ENCODE data around the gene NPTXR.
A peak's percentile ranks its signal among the peaks of the same experiment; 100 is the strongest.

Gene NPTXR

DNA sequence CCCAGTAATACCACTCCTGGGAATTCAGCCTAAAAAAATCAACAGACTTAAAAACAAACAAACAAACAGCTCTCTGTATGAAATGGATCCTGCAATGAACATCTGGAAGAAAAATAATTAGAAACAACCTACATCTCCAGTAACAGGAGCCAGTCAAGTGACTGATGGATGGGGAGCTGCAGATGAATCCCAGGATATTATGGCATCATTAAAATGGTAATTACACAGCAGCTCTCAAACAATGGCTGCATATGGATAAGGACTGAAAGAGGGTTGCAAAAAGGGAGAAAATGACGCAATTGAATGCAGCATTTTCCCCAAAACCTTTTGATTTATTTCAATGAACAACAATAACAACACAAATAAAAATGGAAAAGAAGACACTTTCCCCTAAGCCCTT is 4.1 kb downstream of the NPTXR start:
- no peak for DNase-seq (ENCODE audit: low read depth)
- TF ChIP-seq, protein P1, sequence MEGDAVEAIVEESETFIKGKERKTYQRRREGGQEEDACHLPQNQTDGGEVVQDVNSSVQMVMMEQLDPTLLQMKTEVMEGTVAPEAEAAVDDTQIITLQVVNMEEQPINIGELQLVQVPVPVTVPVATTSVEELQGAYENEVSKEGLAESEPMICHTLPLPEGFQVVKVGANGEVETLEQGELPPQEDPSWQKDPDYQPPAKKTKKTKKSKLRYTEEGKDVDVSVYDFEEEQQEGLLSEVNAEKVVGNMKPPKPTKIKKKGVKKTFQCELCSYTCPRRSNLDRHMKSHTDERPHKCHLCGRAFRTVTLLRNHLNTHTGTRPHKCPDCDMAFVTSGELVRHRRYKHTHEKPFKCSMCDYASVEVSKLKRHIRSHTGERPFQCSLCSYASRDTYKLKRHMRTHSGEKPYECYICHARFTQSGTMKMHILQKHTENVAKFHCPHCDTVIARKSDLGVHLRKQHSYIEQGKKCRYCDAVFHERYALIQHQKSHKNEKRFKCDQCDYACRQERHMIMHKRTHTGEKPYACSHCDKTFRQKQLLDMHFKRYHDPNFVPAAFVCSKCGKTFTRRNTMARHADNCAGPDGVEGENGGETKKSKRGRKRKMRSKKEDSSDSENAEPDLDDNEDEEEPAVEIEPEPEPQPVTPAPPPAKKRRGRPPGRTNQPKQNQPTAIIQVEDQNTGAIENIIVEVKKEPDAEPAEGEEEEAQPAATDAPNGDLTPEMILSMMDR (IDR thresholded peaks at IDR 0.05; ENCODE audit: low read depth, low read length, missing control alignments), result no peak
- H3K4me3 ChIP-seq (ENCODE audit: low read depth, low read length), result no peak overlapping the region
- in situ Hi-C loops (cut with HindIII; ENCODE audit: low sequenced_read_pairs), result no loop called here

DNA sequence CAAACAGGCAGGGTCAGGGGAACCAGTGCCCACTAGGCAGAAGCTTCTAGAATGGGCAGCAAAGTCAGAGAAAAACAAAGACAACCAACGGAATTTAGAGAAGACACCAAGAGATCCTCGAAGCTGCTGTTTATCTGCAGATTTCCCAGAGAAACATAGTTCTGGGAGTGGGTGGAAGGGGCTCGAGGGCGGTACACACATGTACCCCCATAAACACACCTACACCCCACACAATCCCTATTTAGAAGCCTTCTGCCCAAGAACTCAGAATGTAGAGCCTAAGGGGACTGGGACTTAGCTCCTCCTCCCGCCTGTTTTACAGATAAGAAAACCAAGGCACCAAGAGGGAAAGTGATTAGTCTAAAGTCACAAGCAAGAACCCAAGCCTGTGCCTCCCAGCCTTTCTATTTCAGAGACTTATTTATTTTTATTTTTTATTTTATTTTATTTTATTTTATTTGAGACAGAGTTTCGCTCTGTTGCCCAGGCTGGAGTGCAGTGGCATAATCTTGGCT is 6.4 kb downstream of the NPTXR start:
- in situ Hi-C loops (cut with HindIII; ENCODE audit: low sequenced_read_pairs), result no loop called here
- no peak overlapping the region for H3K4me3 ChIP-seq (ENCODE audit: low read depth, low read length)
- TF ChIP-seq, protein P1 (IDR thresholded peaks at IDR 0.05; ENCODE audit: low read depth, low read length, missing control alignments), result no peak
- DNase-seq (ENCODE audit: low read depth), result no peak

DNA sequence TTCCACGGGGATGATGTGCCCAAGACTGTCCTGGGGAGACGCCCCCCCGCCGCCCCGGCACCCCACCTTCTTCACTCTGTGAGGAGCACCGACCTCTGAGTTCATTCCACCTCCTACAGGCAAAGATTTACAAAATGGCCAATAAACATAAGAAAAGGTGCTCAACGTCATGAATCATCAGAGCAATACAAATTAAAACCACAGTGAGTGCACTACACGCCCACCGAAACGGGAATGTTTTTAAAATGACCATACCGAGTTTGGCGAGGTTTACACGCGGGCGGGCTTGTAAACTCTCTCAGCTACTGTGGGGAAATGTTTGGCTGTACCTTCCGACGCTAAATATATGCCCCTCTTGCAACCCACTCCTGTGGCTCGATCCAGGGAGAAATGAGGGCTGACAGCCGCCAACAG is 7.9 kb downstream of the NPTXR start:
- peak; percentile 68 for DNase-seq (ENCODE audit: low read depth)
- in situ Hi-C loops (cut with HindIII; ENCODE audit: low sequenced_read_pairs), result no loop called here
- TF ChIP-seq, protein P1 (IDR thresholded peaks at IDR 0.05; ENCODE audit: low read depth, low read length, missing control alignments), result no peak
- H3K4me3 ChIP-seq (ENCODE audit: low read depth, low read length), result no peak overlapping the region

DNA sequence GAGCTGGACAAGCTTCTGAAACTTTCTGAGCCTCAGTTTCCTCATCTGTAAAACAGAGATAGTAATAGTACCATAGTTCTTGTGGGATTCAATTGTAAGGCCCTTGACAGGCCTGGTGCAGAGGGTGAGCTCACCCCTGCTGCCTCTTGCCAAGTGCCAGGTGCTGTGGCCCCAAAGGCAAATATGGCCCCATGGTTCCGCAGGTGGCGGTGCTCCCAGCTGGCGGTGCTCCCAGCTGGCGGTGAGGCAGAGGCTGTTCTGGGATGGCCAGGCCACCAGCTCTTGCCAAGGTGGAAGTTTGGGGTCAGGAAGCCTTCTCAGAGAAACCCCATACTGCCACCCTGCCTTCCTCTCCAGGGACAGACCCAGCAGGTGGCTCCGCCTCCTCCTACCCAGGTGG is 8.8 kb downstream of the NPTXR start:
- DNase-seq (ENCODE audit: low read depth), result no peak
- TF ChIP-seq, protein P1 (IDR thresholded peaks at IDR 0.05; ENCODE audit: low read depth, low read length, missing control alignments), result no peak
- in situ Hi-C loops (cut with HindIII; ENCODE audit: low sequenced_read_pairs), result no loop called here
- no peak overlapping the region for H3K4me3 ChIP-seq (ENCODE audit: low read depth, low read length)

DNA sequence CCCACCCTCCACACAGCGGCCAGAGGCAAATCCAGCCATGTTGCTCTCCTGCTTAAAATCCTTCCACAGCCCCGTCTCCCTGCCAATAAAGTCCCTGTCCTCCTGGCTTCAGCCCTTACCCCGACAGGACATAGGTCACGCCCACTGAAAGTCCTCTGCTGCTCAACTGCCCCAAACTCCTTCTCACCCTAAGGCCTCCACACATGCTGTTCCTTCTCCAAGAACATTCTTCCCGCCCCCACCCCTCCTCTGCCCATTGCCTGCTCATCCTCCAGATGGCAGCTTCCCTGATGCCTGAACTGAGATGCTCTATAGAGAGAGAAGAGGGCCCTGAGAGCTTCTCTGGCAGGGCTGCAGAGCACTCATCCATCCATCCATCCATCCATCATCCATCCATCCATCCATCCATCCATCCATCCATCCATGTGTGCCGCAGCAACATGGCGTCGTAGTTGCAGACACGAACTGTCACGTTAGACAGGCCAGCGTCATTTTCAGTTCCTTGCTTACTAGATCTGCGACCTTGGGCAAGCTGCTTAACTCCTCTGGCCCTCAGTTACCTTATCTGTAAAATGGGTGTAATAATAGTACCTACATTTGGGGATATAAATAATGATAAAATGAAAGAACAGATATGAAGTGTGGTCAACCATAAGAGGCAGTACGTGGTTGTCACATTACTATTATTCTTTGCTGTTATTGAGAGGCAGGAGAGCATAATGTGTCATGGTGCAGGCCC is 9.4 kb downstream of the NPTXR start:
- in situ Hi-C loops (cut with HindIII; ENCODE audit: low sequenced_read_pairs), result no loop called here
- no peak for DNase-seq (ENCODE audit: low read depth)
- no peak overlapping the region for H3K4me3 ChIP-seq (ENCODE audit: low read depth, low read length)
- TF ChIP-seq, protein P1 (IDR thresholded peaks at IDR 0.05; ENCODE audit: low read depth, low read length, missing control alignments), result no peak

DNA sequence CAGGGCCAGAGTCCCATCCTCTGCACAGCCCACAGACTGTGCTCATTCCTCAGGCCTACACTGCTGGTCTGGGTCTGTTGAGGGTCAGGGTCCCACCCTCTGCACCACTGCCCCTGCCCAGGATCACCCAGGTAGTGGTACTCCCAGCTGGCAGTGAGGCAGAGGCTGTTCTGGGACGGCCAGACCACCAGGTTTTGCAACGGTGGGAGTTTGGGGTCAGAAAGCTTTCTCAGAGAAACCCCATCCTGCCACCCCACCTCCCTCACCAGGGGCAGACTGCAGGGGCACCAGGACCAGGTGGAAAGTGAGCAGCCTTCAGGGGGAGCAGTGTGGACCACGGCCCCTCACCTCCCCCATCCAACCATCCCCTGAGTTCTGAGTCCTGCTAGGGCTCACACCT is 10.8 kb downstream of the NPTXR start:
- H3K4me3 ChIP-seq (ENCODE audit: low read depth, low read length), result no peak overlapping the region
- TF ChIP-seq, protein P1 (IDR thresholded peaks at IDR 0.05; ENCODE audit: low read depth, low read length, missing control alignments), result no peak
- no peak for DNase-seq (ENCODE audit: low read depth)
- in situ Hi-C loops (cut with HindIII; ENCODE audit: low sequenced_read_pairs), result no loop called here

Data from astrocyte of the cerebellum (primary cell).